Measurements from ENCODE around the gene CRELD2.

Gene CRELD2

GRCh38 chr22:49887064-49887451 is 31.4 kb upstream of the CRELD2 start:
- no peak for DNase-seq (ENCODE audit: low read depth, low spot score)

GRCh38 chr22:49887702-49888101 is 30.7 kb upstream of the CRELD2 start:
- DNase-seq (ENCODE audit: low read depth, low spot score) = no peak

- DNase-seq (ENCODE audit: low read depth, low spot score) = no peak
Observed at GRCh38 chr22:49889071-49889470, 29.4 kb upstream of the CRELD2 start.

GRCh38 chr22:49892226-49892899 is 26.1 kb upstream of the CRELD2 start:
- DNase-seq (ENCODE audit: low read depth, low spot score) = no peak

- no peak for DNase-seq (ENCODE audit: low read depth, low spot score)
Observed at GRCh38 chr22:49893025-49893424, 25.4 kb upstream of the CRELD2 start.

- DNase-seq (ENCODE audit: low read depth, low spot score) = no peak
Observed at GRCh38 chr22:49894322-49895054, 23.9 kb upstream of the CRELD2 start.

- DNase-seq (ENCODE audit: low read depth, low spot score) = no peak
Observed at GRCh38 chr22:49896201-49896600, 22.2 kb upstream of the CRELD2 start.

- DNase-seq (ENCODE audit: low read depth, low spot score) = no peak
Observed at GRCh38 chr22:49897015-49897684, 21.3 kb upstream of the CRELD2 start.

- DNase-seq (ENCODE audit: low read depth, low spot score) = no peak
Observed at GRCh38 chr22:49899530-49899929, 18.9 kb upstream of the CRELD2 start.

- no peak for DNase-seq (ENCODE audit: low read depth, low spot score)
Observed at GRCh38 chr22:49900441-49901230, 17.8 kb upstream of the CRELD2 start.

GRCh38 chr22:49901457-49901856 is 17.0 kb upstream of the CRELD2 start:
- no peak for DNase-seq (ENCODE audit: low read depth, low spot score)

- DNase-seq (ENCODE audit: low read depth, low spot score) = no peak
Observed at GRCh38 chr22:49903322-49904039, 15.0 kb upstream of the CRELD2 start.

GRCh38 chr22:49904040-49904369 is 14.4 kb upstream of the CRELD2 start:
- no peak for DNase-seq (ENCODE audit: low read depth, low spot score)

GRCh38 chr22:49905465-49905864 is 13.0 kb upstream of the CRELD2 start:
- no peak for DNase-seq (ENCODE audit: low read depth, low spot score)

GRCh38 chr22:49906071-49906798 is 12.2 kb upstream of the CRELD2 start:
- no peak for DNase-seq (ENCODE audit: low read depth, low spot score)

GRCh38 chr22:49906799-49907290 is 11.6 kb upstream of the CRELD2 start:
- DNase-seq (ENCODE audit: low read depth, low spot score) = no peak

GRCh38 chr22:49907807-49908206 is 10.6 kb upstream of the CRELD2 start:
- no peak for DNase-seq (ENCODE audit: low read depth, low spot score)

- DNase-seq (ENCODE audit: low read depth, low spot score) = no peak
Observed at GRCh38 chr22:49909476-49910205, 8.8 kb upstream of the CRELD2 start.

GRCh38 chr22:49910229-49911155 is 7.9 kb upstream of the CRELD2 start:
- no peak for DNase-seq (ENCODE audit: low read depth, low spot score)
